Measurements from ENCODE around the gene C20orf144. TPM values are rescaled to one million over a fixed set of nuclear protein-coding genes. Genes with fewer than 3 reads are reported as not detected.

Gene C20orf144
- total RNA-seq, 1 experiment from 2014 or later, result not detected

- Histone ChIP-seq H3K9ac (ENCODE audit: low read length) (no peak overlapping the region), H3K36me3 (ENCODE audit: low read depth, low read length) (no peaks in the 10 kb centered on the region; the same call in 1 of the 2 replicates), H3K4me3 (ENCODE audit: low read length) (no peak overlapping the region), H3K9me3 (ENCODE audit: low read length) (no peaks in the 10 kb centered on the region), H3K9me2 (replicated peaks; ENCODE audit: low read length) (no peaks in the 10 kb centered on the region), H3K27ac (ENCODE audit: low read length) (no peak overlapping the region), H3F3A (ENCODE audit: low read length, unreplicated experiment) (no peaks in the 10 kb centered on the region), H4K20me1 (ENCODE audit: low read length) (no peaks in the 10 kb centered on the region), H3K4me2 (ENCODE audit: low read length) (0 out of 2 replicates have a peak overlapping the region, but pooled peaks have one; percentile 16), H3K4me1 (ENCODE audit: insufficient read depth, low read length) (peaks cover 29% of the 10 kb centered on the region), H3K27me3 (ENCODE audit: low read length) (no peaks in the 10 kb centered on the region), H2AFZ (ENCODE audit: low read length) (no peak overlapping the region), H3K79me2 (ENCODE audit: low read length) (no peaks in the 10 kb centered on the region)
- peak; percentile 66 for ATAC-seq
- TSS peak; percentile 14 for BruUV-seq (replicated peaks)
- intact Hi-C loops (cut with micrococcal nuclease), result loop anchor here (1.0 kb wide), 1 partner anchor 196 kb away; no protein-coding TSS in a partner anchor
- CTCF ChIA-PET, result interaction anchor here (0.6 to 1.8 kb wide), 5 partner anchors 13 to 208 kb away, joined by 3 to 14 read pairs (median 4); partner anchors contain the start of gene ACTL10
- DNase-seq, result peak; percentile 69
- no peak for TF ChIP-seq EZH2phosphoT487 (IDR thresholded peaks at IDR 0.05; ENCODE audit: borderline replicate concordance, low read length)
- peak; percentile 92 for TF ChIP-seq CTCF (conservative IDR thresholded peaks at IDR 0.05; ENCODE audit: low read depth, low read length)
- no peak for TF ChIP-seq EZH2 (IDR thresholded peaks at IDR 0.05; ENCODE audit: low read length, unreplicated experiment)
- POLR2A ChIA-PET (ENCODE audit: unreplicated experiment), result no interaction called here
Observed at GRCh38 chr20:33653218-33653899, 8.8 kb upstream of the C20orf144 start.

DNA sequence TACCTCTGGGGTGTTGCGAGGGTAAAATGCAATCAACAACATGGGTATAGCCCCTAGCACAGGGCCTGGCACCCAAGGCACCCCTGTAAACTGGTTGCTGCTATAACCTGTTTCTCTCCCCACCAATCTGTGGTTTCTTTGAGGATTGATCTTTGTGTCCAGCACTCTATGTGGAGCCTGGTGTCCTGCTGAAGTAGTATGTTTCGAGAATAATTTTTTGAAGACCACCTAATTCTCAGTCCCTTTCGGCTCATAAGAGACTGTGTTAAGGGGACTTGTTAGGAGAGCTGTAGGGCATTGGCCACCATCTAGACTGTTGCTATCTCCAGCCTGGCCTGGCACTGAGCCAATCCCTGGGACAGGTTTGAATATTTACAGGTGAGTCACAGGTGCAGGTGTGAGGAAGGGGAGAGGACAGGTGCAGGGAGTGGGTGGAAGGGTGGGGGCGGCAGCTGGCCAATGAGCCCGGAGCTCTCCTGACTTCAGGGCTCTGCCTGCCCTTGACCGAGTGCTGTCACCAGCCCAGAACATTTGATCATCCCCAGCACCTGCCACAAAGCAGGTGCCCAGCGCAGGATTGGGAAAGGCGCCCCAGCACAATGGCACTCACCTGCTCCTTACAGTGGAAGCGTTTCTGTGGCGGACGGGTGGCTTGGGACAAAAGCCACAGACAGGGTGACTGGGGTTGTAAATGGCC, 8.1 kb upstream of the C20orf144 start:
- intact Hi-C loops (cut with micrococcal nuclease), result loop anchor here (1.0 kb wide), 1 partner anchor 197 kb away; no protein-coding TSS in a partner anchor
- peak; percentile 33 for ATAC-seq
- peaks cover 23% of the 10 kb centered on the region for H3K4me1 ChIP-seq (ENCODE audit: insufficient read depth, low read length)

More for the DNA sequence above, 8.1 kb upstream of the C20orf144 start:
- peak; percentile 62 for DNase-seq
- TF ChIP-seq CTCF (conservative IDR thresholded peaks at IDR 0.05; ENCODE audit: low read depth, low read length) (no peak), EZH2 (IDR thresholded peaks at IDR 0.05; ENCODE audit: low read length, unreplicated experiment) (no peak), EZH2phosphoT487 (IDR thresholded peaks at IDR 0.05; ENCODE audit: borderline replicate concordance, low read length) (no peak)
- H3K4me3 ChIP-seq (ENCODE audit: low read length), result no peak overlapping the region
- BruUV-seq (replicated peaks), result no TSS peak
- H3K9me2 ChIP-seq (replicated peaks; ENCODE audit: low read length), result no peaks in the 10 kb centered on the region
- H3K27me3 ChIP-seq (ENCODE audit: low read length), result no peaks in the 10 kb centered on the region
- H3K9me3 ChIP-seq (ENCODE audit: low read length), result no peaks in the 10 kb centered on the region
- CTCF ChIA-PET, result interaction anchor here (1.1 to 1.8 kb wide), 4 partner anchors 127 to 209 kb away, joined by 3 to 14 read pairs (median 4); no protein-coding TSS in a partner anchor
- H3F3A ChIP-seq (ENCODE audit: low read length, unreplicated experiment), result no peaks in the 10 kb centered on the region
- H3K36me3 ChIP-seq (ENCODE audit: low read depth, low read length), result no peaks in the 10 kb centered on the region; the same call in 1 of the 2 replicates
- POLR2A ChIA-PET (ENCODE audit: unreplicated experiment), result interaction anchor here (0.8 kb wide), 1 partner anchor 197 kb away, joined by 3 read pairs; no protein-coding TSS in a partner anchor
- H3K79me2 ChIP-seq (ENCODE audit: low read length), result no peaks in the 10 kb centered on the region
- H4K20me1 ChIP-seq (ENCODE audit: low read length), result no peaks in the 10 kb centered on the region
- no peak overlapping the region for H2AFZ ChIP-seq (ENCODE audit: low read length)
- no peak overlapping the region for H3K27ac ChIP-seq (ENCODE audit: low read length)
- no peak overlapping the region for H3K9ac ChIP-seq (ENCODE audit: low read length)
- H3K4me2 ChIP-seq (ENCODE audit: low read length), result no peak overlapping the region

Measured in PC-3 (cell line).